Kidney tubule cell (primary cell): ENCODE data around the gene GAA.
"Not testable (repeated sequence)": the region's sequence is repeated elsewhere in the genome, so short reads cannot be mapped to it uniquely, and the experiment has no call there.

Experiments
- DNase-seq: peaks from one replicate; pipeline ENCODE4 v3.0.0-alpha.2; 2018; ENCODE audit warnings: low spot score

Gene GAA

GRCh38 chr17:80145076-80146075 lies 44.0 kb downstream of the GAA start:
- DNase-seq, result no peak

GRCh38 chr17:80146121-80147034 lies 45.0 kb downstream of the GAA start:
- DNase-seq, result no peak

GRCh38 chr17:80147035-80147822 lies 45.8 kb downstream of the GAA start, which contains the start of gene EIF4A3:
TSS of gene EIF4A3 (minus strand) at chr17:80147128. CDS start at chr17:80146961, 167 bp downstream.
- peak; percentile 100 for DNase-seq

- DNase-seq, result no peak
Observed at GRCh38 chr17:80151333-80151732, 50.0 kb downstream of the GAA start.

- DNase-seq, result no peak
Observed at GRCh38 chr17:80152081-80152702, 50.8 kb downstream of the GAA start.

GRCh38 chr17:80153004-80153403 lies 51.6 kb downstream of the GAA start:
- no peak for DNase-seq

GRCh38 chr17:80154166-80154565 lies 52.8 kb downstream of the GAA start:
- no peak for DNase-seq

GRCh38 chr17:80155600-80155999 lies 54.2 kb downstream of the GAA start:
- not testable (repeated sequence) for DNase-seq

GRCh38 chr17:80158846-80159245 lies 57.5 kb downstream of the GAA start:
- DNase-seq, result no peak

- no peak for DNase-seq
Observed at GRCh38 chr17:80160536-80160935, 59.2 kb downstream of the GAA start.

- DNase-seq, result no peak
Observed at GRCh38 chr17:80163336-80163735, 62.0 kb downstream of the GAA start.

GRCh38 chr17:80164185-80164584 lies 62.8 kb downstream of the GAA start:
- DNase-seq, result no peak

- no peak for DNase-seq
Observed at GRCh38 chr17:80166446-80166845, 65.1 kb downstream of the GAA start.

GRCh38 chr17:80168371-80168770 lies 67.0 kb downstream of the GAA start:
- no peak for DNase-seq

GRCh38 chr17:80169107-80169506 lies 67.7 kb downstream of the GAA start:
- DNase-seq, result no peak
